ENCODE measurements around the gene PTPN6.

PTPN6 gene

DNA sequence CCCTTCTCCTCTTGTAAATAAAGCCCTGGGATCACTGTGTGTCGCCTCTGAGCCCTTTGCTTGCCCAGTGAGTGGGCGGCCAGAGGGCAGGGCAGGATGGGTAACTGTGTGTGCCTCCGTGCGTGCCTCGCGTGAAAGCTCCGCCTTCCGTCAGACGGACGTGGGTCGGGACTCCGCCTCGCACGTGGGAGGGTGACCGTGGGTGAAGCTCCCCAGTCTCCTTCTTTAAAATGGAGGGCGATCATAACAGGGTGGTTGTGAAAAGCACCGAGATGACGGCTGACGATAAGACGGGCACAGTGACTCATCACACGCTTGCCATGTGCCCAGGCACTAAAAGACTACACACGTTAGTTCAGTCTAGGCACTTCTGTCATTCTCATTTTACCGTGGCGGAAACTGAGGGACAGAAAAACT lies 10.1 kb downstream of the PTPN6 start:
- Histone ChIP-seq H3K9ac (ENCODE audit: low read depth, low read length) (peak overlapping the region; percentile 70), H3K4me3 (ENCODE audit: low read length) (peak overlapping the region; percentile 31), H3K4me2 (ENCODE audit: low read length) (peak overlapping the region; percentile 56), H3K36me3 (ENCODE audit: insufficient read depth, low read length) (peaks cover 21% of the 10 kb centered on the region), H3K4me1 (ENCODE audit: control insufficient read depth, insufficient read depth, low read length) (peaks cover 22% of the 10 kb centered on the region), H3K9me3 (replicated peaks; ENCODE audit: low read length) (no peaks in the 10 kb centered on the region), H3K27me3 (ENCODE audit: control insufficient read depth, insufficient read depth, low read length) (no peaks in the 10 kb centered on the region)

DNA sequence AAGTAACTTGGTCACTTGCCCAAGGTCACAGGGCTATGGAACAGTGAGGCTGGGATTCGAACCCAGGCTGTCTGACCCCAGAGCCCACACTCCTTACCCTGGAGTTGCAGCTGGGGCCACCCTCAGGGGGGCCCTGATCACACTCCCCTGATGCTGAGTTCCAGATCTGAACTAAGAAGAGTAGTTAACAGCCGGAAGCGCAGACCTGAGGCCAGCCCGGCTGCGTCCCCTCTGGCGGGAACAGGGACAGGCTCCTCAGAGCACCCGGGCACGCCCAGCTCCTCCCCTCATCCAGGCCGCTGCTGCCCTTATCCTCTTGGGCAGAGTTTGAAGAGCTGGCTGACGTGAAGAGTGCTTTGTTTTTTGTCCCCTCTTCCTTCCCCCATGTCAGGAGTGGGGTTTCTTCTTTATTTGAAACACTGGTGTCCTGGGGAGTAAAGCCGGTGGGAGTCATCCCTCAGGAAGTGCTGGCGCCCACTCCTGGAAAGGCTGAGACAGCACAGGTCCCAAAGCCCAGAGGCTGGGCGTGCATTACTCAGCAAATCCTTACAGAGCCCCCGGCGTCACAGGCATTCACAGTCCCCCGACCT lies 10.6 kb downstream of the PTPN6 start:
- Histone ChIP-seq H3K9ac (ENCODE audit: low read depth, low read length) (peak overlapping the region; percentile 70), H3K27me3 (ENCODE audit: control insufficient read depth, insufficient read depth, low read length) (no peaks in the 10 kb centered on the region), H3K4me2 (ENCODE audit: low read length) (peak overlapping the region; percentile 56), H3K4me3 (ENCODE audit: low read length) (peak overlapping the region; percentile 31), H3K36me3 (ENCODE audit: insufficient read depth, low read length) (peaks cover 25% of the 10 kb centered on the region), H3K4me1 (ENCODE audit: control insufficient read depth, insufficient read depth, low read length) (peaks cover 22% of the 10 kb centered on the region), H3K9me3 (replicated peaks; ENCODE audit: low read length) (no peaks in the 10 kb centered on the region)

DNA sequence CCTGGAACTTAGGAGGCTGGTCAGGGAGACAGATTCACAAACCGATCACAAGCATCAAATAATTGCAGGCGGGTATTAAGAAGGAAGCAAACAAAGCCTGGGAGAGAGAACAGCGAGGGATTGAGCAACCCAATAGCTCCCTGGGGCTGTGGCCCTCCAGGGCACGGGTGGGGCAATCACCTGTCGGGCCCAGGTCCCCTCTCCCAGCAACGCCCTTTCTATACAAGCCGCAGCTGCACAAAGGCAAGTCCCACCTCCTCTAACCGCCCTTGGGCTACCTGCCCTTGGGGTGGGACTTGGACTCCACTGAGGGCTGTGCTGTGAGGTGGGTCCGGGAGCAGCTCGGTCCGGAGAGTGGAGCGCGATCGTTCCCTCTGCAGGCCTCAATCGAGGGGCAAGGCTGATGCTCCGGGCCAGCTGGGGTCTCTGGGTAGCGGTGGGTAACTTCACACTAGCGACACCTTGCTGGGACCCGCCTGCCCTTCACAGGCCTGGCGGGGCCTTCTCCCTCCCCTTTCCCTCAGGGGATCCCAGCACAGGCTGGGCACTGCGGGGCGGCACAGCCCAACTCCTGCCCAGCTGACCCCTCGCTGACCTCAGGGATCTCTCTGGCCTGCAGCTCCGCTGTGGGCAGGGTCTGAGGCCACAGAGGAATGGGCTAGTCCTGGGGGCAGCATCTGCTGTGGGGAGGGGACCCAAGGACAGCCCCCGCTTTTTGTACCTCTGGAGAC lies 11.3 kb downstream of the PTPN6 start:
- Histone ChIP-seq H3K9ac (ENCODE audit: low read depth, low read length) (peak overlapping the region; percentile 70), H3K36me3 (ENCODE audit: insufficient read depth, low read length) (peaks cover 31% of the 10 kb centered on the region), H3K4me1 (ENCODE audit: control insufficient read depth, insufficient read depth, low read length) (peaks cover 22% of the 10 kb centered on the region), H3K27me3 (ENCODE audit: control insufficient read depth, insufficient read depth, low read length) (no peaks in the 10 kb centered on the region), H3K9me3 (replicated peaks; ENCODE audit: low read length) (no peaks in the 10 kb centered on the region), H3K4me3 (ENCODE audit: low read length) (no peak overlapping the region), H3K4me2 (ENCODE audit: low read length) (peak overlapping the region; percentile 56)

DNA sequence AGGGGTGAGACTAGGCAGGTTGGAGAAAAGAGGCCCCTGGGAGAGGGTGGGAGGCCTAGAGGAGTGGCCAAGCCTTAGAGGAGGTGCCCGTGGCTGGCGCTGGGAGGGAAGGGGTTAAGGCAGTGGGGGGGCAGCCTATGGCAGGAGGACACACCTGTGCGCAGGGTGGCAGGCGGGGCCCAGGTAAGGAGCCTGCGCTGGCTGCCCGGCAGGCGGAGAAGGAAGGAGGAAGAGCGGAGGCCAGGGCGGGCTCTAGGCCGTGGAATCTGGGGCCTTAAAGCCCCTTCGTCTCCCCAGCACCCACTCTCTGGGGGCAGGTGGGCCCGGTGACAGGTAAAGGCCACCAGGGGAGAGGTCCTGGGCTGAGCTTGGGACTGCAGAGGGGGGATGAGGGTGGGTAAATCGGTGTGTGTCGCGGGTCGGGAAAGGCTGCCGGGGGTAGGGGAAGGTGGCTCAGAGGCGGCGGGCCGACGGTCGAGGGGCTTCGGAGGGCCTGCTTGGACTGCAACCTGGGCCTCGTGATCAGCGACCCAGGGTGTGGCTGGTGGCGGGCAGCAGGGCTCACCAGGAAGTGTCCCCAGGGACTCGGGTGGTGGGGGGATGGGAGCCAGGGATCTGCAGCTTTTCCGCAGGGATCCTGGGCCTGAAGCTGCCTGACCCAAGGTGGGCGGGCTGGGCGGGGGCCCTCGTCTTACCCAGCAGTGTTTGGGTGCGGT lies 12.0 kb downstream of the PTPN6 start:
- peaks cover 22% of the 10 kb centered on the region for H3K4me1 ChIP-seq (ENCODE audit: control insufficient read depth, insufficient read depth, low read length)
- no peak overlapping the region for H3K9ac ChIP-seq (ENCODE audit: low read depth, low read length)
- peaks cover 39% of the 10 kb centered on the region for H3K36me3 ChIP-seq (ENCODE audit: insufficient read depth, low read length)

DNA sequence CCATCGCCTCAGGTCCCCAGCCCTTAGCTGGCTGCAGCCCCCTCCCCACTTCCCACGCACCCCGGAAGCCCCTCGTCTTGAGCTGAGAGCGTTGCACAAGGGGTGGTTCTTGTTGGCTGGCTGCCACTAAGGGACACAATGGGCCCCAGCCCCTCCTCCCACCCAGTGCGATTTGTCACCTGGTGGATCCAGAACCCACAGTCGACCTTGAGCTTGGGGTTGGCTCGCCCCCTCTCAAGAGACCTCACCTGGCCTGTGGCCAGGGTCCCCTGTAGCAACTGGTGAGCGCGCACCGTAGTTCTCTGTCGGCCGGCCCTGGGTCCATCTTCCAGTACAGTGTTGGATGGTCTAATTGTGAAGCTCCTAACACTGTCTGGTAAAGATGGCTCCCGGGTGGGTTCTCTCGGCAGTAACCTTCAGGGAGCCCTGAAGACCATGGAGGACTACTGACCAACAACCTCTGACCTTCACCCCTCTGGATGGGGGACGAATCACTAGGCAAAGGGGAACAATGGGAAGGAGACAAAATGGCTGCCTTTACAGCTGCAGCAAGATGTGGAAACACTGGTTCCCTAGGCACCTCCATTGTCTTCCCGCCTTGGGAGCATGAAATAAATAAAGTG lies 12.7 kb downstream of the PTPN6 start:
- peaks cover 46% of the 10 kb centered on the region for H3K36me3 ChIP-seq (ENCODE audit: insufficient read depth, low read length)
- no peak overlapping the region for H3K9ac ChIP-seq (ENCODE audit: low read depth, low read length)
- H3K4me1 ChIP-seq (ENCODE audit: control insufficient read depth, insufficient read depth, low read length): peaks cover 26% of the 10 kb centered on the region
- no peaks in the 10 kb centered on the region for H3K9me3 ChIP-seq (replicated peaks; ENCODE audit: low read length)
- H3K27me3 ChIP-seq (ENCODE audit: control insufficient read depth, insufficient read depth, low read length): no peaks in the 10 kb centered on the region
- no peak overlapping the region for H3K4me3 ChIP-seq (ENCODE audit: low read length)
- no peak overlapping the region for H3K4me2 ChIP-seq (ENCODE audit: low read length)

More for the DNA sequence above, 12.0 kb downstream of the PTPN6 start:
- Histone ChIP-seq H3K9me3 (replicated peaks; ENCODE audit: low read length) (no peaks in the 10 kb centered on the region), H3K27me3 (ENCODE audit: control insufficient read depth, insufficient read depth, low read length) (no peaks in the 10 kb centered on the region), H3K4me2 (ENCODE audit: low read length) (no peak overlapping the region), H3K4me3 (ENCODE audit: low read length) (no peak overlapping the region)

DNA sequence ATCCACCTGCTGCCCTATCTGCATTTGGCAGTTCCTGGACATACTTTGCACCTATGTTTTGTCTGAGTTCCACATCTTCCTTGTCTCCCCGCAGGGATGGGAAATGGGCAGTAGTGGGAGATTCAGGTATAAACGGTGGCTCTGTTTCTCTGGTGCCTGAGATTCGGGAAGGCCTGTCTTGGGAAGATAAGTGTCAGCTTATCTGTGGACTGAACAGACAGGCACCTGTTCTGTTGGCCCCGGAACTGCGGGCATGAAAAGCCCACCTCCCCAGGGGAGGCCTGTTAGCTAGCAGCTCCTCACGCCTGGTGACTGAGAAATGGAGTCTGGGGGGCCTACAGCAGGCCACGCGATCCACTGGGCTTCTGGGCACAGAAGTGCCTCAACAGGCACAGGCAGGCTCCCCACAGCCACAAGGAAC lies 13.5 kb downstream of the PTPN6 start:
- H3K4me2 ChIP-seq (ENCODE audit: low read length): no peak overlapping the region
- peak overlapping the region; percentile 46 for H3K9ac ChIP-seq (ENCODE audit: low read depth, low read length)
- H3K36me3 ChIP-seq (ENCODE audit: insufficient read depth, low read length): peaks cover 50% of the 10 kb centered on the region
- H3K9me3 ChIP-seq (replicated peaks; ENCODE audit: low read length): no peaks in the 10 kb centered on the region
- no peaks in the 10 kb centered on the region for H3K27me3 ChIP-seq (ENCODE audit: control insufficient read depth, insufficient read depth, low read length)
- peaks cover 32% of the 10 kb centered on the region for H3K4me1 ChIP-seq (ENCODE audit: control insufficient read depth, insufficient read depth, low read length)
- no peak overlapping the region for H3K4me3 ChIP-seq (ENCODE audit: low read length)

DNA sequence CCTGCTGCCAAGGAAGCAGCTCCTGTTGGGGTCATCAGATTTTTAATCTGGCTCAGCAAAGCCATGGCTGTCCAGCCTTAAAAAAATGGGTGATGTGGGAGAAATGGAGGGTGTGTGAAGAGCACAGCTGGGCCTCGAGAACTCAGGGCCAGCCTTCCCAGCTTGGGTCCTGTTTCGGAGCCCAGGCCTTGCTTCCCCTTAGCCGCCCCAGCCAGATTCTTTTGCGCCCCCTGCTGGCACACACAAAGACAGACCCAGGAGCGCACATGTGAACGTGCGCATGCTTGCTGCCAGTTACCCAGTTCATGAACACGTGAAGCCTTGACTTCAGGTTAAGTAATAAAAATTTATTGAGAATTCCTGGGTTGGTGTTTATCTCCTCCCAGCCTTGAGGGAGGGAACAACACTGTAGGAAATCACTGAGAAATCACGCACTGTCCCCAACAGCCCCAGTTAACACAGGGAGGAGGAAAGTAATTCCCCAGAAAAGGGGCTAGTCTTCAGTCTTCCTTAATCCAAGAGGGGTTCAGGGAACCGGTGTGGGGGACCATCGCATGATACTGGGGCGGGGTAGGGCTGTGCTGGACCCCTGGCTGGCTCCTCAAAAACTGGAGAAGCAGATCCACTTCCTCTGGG lies 14.0 kb downstream of the PTPN6 start:
- Histone ChIP-seq H3K27me3 (ENCODE audit: control insufficient read depth, insufficient read depth, low read length) (no peaks in the 10 kb centered on the region), H3K4me3 (ENCODE audit: low read length) (no peak overlapping the region), H3K36me3 (ENCODE audit: insufficient read depth, low read length) (peaks cover 50% of the 10 kb centered on the region)

DNA sequence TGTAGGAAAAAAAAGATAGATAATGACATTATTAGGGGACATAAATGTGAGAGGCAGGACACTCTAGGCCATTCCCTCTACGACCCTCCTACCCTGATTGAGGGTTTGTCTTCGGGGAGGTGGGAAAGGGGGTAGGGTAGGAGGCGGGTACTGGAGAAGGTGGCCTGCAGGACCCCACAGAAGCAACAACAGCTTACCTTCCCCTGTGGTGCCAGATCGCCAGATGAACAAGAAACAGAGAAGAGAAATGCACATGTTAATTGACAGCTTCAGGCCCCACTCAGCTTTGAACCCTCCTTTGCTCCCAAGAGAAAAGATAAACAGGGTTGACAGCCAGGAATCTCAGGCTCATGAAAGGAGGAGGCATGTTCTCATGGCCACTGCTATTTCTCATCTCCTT lies 14.6 kb downstream of the PTPN6 start:
- Histone ChIP-seq H3K4me1 (ENCODE audit: control insufficient read depth, insufficient read depth, low read length) (peaks cover 29% of the 10 kb centered on the region), H3K27me3 (ENCODE audit: control insufficient read depth, insufficient read depth, low read length) (no peaks in the 10 kb centered on the region), H3K4me2 (ENCODE audit: low read length) (no peak overlapping the region), H3K9me3 (replicated peaks; ENCODE audit: low read length) (no peaks in the 10 kb centered on the region), H3K9ac (ENCODE audit: low read depth, low read length) (no peak overlapping the region), H3K36me3 (ENCODE audit: insufficient read depth, low read length) (peaks cover 50% of the 10 kb centered on the region), H3K4me3 (ENCODE audit: low read length) (no peak overlapping the region)

More for the DNA sequence above, 14.0 kb downstream of the PTPN6 start:
- H3K4me1 ChIP-seq (ENCODE audit: control insufficient read depth, insufficient read depth, low read length): peaks cover 32% of the 10 kb centered on the region
- H3K9me3 ChIP-seq (replicated peaks; ENCODE audit: low read length): no peaks in the 10 kb centered on the region
- H3K4me2 ChIP-seq (ENCODE audit: low read length): no peak overlapping the region
- peak overlapping the region; percentile 46 for H3K9ac ChIP-seq (ENCODE audit: low read depth, low read length)

DNA sequence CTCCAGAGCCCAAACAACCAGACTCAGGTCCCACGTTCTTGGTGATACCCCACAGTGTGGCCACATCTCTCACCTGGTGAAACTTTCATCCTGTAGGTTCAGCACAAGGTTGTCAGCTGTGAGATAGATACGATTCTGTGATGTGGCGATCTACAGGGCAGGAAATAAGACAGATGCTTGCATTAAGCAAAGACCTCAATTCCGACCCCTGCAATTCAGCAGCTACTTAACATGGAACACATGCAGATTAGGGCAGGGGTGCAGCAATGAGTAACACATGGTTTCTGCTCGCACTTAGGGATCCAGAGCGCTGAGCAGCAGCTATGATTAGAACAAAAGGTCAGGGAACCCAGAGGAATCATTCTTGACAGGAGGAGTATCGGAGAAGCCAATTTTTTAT lies 15.2 kb downstream of the PTPN6 start:
- H3K4me2 ChIP-seq (ENCODE audit: low read length): no peak overlapping the region
- no peaks in the 10 kb centered on the region for H3K9me3 ChIP-seq (replicated peaks; ENCODE audit: low read length)
- H3K36me3 ChIP-seq (ENCODE audit: insufficient read depth, low read length): peaks cover 50% of the 10 kb centered on the region
- H3K4me1 ChIP-seq (ENCODE audit: control insufficient read depth, insufficient read depth, low read length): peaks cover 22% of the 10 kb centered on the region
- no peaks in the 10 kb centered on the region for H3K27me3 ChIP-seq (ENCODE audit: control insufficient read depth, insufficient read depth, low read length)
- no peak overlapping the region for H3K9ac ChIP-seq (ENCODE audit: low read depth, low read length)
- H3K4me3 ChIP-seq (ENCODE audit: low read length): no peak overlapping the region

DNA sequence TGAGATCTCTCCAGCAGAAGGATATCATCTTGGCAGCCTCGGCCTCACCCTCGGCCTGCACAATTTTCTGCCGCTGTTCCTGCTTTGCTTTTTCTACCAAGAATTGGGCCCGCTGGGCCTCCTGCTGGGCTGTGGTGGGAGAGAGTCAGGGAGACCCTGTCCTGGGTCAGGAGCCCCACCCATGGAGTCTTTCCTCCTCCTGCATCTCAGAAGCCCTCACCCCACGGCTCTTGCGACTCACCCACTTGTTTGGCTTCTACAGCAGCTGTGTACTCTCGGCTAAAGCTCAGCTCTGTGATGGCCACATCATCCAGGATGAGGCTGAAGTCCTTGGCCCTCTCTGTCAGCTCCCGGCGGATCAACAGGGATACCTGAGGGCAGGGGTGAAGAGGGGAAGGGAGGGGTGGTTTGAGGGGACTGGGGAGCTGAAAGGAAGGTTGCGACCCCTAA lies 16.5 kb downstream of the PTPN6 start:
- Histone ChIP-seq H3K4me1 (ENCODE audit: control insufficient read depth, insufficient read depth, low read length) (peaks cover 15% of the 10 kb centered on the region), H3K27me3 (ENCODE audit: control insufficient read depth, insufficient read depth, low read length) (no peaks in the 10 kb centered on the region), H3K4me3 (ENCODE audit: low read length) (no peak overlapping the region), H3K9ac (ENCODE audit: low read depth, low read length) (peak overlapping the region; percentile 97), H3K36me3 (ENCODE audit: insufficient read depth, low read length) (peaks cover 55% of the 10 kb centered on the region), H3K4me2 (ENCODE audit: low read length) (no peak overlapping the region), H3K9me3 (replicated peaks; ENCODE audit: low read length) (no peaks in the 10 kb centered on the region)

DNA sequence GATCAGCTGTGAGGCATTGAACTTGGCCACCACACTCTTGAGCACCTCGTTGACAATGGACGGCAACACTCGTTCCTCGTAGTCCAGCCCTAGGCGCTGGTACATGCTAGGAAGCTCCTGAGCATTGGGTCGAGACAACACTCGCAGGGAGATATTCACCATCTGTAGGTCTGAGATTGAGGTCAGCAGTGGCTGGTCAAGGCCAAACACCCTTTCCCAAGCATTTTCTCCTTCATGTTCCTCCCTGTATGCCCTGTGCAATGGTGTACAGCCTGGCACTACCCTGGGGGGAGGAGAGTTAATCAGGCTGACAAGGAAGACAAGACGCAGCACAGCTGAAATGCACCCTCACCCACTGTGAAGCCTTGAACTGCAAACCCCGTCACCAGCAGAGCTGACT lies 17.3 kb downstream of the PTPN6 start:
- Histone ChIP-seq H3K9ac (ENCODE audit: low read depth, low read length) (peak overlapping the region; percentile 97), H3K4me1 (ENCODE audit: control insufficient read depth, insufficient read depth, low read length) (peaks cover 15% of the 10 kb centered on the region), H3K9me3 (replicated peaks; ENCODE audit: low read length) (no peaks in the 10 kb centered on the region), H3K36me3 (ENCODE audit: insufficient read depth, low read length) (peaks cover 55% of the 10 kb centered on the region), H3K4me3 (ENCODE audit: low read length) (peak overlapping the region; percentile 10), H3K27me3 (ENCODE audit: control insufficient read depth, insufficient read depth, low read length) (no peaks in the 10 kb centered on the region), H3K4me2 (ENCODE audit: low read length) (peak overlapping the region; percentile 96)
